ENCODE results near the gene PADI3. TPM values are rescaled to one million over a fixed set of nuclear protein-coding genes. Genes with fewer than 3 reads are reported as not detected.

Gene PADI3
- total and polyA plus RNA-seq, 2 experiments from 2014 or later = 0.37 to 0.80 TPM

DNA sequence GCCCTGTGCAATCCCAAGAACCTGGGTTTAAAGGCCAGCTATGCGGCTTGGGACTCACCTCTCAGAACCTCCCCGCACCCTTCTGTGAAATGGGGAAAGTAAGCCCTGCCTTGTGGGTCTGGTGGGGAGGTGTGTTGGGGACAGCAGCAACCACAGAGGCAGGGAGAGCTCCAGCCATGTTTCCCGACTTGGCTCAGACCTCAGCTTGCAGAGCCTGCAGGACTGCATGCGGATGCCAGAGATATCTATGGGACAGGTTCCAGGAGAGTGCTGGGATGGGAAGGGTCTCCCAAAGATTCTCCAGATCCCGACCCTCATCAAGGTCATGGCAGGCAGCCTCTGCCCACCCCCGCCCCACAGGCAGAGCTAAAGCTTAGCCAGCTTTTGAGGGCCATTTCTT, 23.8 kb upstream of the PADI3 start:
- ATAC-seq (no peak), DNase-seq (ENCODE audit: low spot score) (no peak)
- Histone ChIP-seq H3K27me3 (ENCODE audit: insufficient read depth) (no peaks in the 10 kb centered on the region), H3F3A (replicated peaks; ENCODE audit: low read depth) (no peaks in the 10 kb centered on the region), H4K20me1 (replicated peaks; ENCODE audit: insufficient read depth) (no peaks in the 10 kb centered on the region), H3K79me2 (replicated peaks; ENCODE audit: insufficient read depth) (no peaks in the 10 kb centered on the region), H3K9me2 (ENCODE audit: insufficient read depth) (no peaks in the 10 kb centered on the region), H3K4me2 (no peak overlapping the region), H3K4me1 (ENCODE audit: insufficient read depth) (no peaks in the 10 kb centered on the region), H3K4me3 (no peak overlapping the region), H3K27ac (ENCODE audit: low read depth) (no peak overlapping the region), H3K36me3 (ENCODE audit: insufficient read depth) (no peaks in the 10 kb centered on the region), H2AFZ (no peak overlapping the region)
- Mint-ChIP-seq H3K27me3 (ENCODE audit: insufficient read depth, low read depth, poor library complexity) (peaks cover 10% of the 10 kb centered on the region), H3K36me3 (ENCODE audit: low read depth) (no peaks in the 10 kb centered on the region), H3K9me3 (no peaks in the 10 kb centered on the region), H3K4me1 (no peaks in the 10 kb centered on the region; the same call in 2 of the 3 replicates), H3K27ac (no peak overlapping the region), H3K4me3 (no peak overlapping the region)
- no peak for TF ChIP-seq EZH2phosphoT487 (IDR thresholded peaks at IDR 0.05; ENCODE audit: unreplicated experiment)
- no peak for TF ChIP-seq ZNF331 (CRISPR knock-in tag; IDR thresholded peaks at IDR 0.05; ENCODE audit: low read depth)
- no peak for TF ChIP-seq STAT1 (IDR thresholded peaks at IDR 0.05; ENCODE audit: unreplicated experiment)
- TF ChIP-seq POLR2AphosphoS5 (IDR thresholded peaks at IDR 0.05; ENCODE audit: low read depth) = no peak
- TF ChIP-seq CREB1 (CRISPR knock-in tag; IDR thresholded peaks at IDR 0.05; ENCODE audit: low read depth) = no peak
- TF ChIP-seq NANOG (IDR thresholded peaks at IDR 0.05; ENCODE audit: borderline replicate concordance) = no peak
- no peak for TF ChIP-seq CTCF (conservative IDR thresholded peaks at IDR 0.05; ENCODE audit: low read depth in 2 of 2)
- no peak for TF ChIP-seq EZH2 (IDR thresholded peaks at IDR 0.05; ENCODE audit: low read depth, unreplicated experiment)
- no peak for TF ChIP-seq JUNB (IDR thresholded peaks at IDR 0.05; ENCODE audit: unreplicated experiment)
- TF ChIP-seq, protein P1, sequence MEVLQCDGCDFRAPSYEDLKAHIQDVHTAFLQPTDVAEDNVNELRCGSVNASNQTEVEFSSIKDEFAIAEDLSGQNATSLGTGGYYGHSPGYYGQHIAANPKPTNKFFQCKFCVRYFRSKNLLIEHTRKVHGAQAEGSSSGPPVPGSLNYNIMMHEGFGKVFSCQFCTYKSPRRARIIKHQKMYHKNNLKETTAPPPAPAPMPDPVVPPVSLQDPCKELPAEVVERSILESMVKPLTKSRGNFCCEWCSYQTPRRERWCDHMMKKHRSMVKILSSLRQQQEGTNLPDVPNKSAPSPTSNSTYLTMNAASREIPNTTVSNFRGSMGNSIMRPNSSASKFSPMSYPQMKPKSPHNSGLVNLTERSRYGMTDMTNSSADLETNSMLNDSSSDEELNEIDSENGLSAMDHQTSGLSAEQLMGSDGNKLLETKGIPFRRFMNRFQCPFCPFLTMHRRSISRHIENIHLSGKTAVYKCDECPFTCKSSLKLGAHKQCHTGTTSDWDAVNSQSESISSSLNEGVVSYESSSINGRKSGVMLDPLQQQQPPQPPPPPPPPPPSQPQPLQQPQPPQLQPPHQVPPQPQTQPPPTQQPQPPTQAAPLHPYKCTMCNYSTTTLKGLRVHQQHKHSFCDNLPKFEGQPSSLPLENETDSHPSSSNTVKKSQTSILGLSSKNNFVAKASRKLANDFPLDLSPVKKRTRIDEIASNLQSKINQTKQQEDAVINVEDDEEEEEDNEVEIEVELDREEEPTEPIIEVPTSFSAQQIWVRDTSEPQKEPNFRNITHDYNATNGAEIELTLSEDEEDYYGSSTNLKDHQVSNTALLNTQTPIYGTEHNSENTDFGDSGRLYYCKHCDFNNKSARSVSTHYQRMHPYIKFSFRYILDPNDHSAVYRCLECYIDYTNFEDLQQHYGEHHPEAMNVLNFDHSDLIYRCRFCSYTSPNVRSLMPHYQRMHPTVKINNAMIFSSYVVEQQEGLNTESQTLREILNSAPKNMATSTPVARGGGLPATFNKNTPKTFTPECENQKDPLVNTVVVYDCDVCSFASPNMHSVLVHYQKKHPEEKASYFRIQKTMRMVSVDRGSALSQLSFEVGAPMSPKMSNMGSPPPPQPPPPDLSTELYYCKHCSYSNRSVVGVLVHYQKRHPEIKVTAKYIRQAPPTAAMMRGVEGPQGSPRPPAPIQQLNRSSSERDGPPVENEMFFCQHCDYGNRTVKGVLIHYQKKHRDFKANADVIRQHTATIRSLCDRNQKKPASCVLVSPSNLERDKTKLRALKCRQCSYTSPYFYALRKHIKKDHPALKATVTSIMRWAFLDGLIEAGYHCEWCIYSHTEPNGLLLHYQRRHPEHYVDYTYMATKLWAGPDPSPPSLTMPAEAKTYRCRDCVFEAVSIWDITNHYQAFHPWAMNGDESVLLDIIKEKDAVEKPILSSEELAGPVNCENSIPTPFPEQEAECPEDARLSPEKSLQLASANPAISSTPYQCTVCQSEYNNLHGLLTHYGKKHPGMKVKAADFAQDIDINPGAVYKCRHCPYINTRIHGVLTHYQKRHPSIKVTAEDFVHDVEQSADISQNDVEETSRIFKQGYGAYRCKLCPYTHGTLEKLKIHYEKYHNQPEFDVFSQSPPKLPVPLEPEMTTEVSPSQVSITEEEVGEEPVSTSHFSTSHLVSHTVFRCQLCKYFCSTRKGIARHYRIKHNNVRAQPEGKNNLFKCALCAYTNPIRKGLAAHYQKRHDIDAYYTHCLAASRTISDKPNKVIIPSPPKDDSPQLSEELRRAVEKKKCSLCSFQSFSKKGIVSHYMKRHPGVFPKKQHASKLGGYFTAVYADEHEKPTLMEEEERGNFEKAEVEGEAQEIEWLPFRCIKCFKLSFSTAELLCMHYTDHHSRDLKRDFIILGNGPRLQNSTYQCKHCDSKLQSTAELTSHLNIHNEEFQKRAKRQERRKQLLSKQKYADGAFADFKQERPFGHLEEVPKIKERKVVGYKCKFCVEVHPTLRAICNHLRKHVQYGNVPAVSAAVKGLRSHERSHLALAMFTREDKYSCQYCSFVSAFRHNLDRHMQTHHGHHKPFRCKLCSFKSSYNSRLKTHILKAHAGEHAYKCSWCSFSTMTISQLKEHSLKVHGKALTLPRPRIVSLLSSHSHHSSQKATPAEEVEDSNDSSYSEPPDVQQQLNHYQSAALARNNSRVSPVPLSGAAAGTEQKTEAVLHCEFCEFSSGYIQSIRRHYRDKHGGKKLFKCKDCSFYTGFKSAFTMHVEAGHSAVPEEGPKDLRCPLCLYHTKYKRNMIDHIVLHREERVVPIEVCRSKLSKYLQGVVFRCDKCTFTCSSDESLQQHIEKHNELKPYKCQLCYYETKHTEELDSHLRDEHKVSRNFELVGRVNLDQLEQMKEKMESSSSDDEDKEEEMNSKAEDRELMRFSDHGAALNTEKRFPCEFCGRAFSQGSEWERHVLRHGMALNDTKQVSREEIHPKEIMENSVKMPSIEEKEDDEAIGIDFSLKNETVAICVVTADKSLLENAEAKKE (CRISPR knock-in tag; IDR thresholded peaks at IDR 0.05) = no peak
- TF ChIP-seq, protein P2, sequence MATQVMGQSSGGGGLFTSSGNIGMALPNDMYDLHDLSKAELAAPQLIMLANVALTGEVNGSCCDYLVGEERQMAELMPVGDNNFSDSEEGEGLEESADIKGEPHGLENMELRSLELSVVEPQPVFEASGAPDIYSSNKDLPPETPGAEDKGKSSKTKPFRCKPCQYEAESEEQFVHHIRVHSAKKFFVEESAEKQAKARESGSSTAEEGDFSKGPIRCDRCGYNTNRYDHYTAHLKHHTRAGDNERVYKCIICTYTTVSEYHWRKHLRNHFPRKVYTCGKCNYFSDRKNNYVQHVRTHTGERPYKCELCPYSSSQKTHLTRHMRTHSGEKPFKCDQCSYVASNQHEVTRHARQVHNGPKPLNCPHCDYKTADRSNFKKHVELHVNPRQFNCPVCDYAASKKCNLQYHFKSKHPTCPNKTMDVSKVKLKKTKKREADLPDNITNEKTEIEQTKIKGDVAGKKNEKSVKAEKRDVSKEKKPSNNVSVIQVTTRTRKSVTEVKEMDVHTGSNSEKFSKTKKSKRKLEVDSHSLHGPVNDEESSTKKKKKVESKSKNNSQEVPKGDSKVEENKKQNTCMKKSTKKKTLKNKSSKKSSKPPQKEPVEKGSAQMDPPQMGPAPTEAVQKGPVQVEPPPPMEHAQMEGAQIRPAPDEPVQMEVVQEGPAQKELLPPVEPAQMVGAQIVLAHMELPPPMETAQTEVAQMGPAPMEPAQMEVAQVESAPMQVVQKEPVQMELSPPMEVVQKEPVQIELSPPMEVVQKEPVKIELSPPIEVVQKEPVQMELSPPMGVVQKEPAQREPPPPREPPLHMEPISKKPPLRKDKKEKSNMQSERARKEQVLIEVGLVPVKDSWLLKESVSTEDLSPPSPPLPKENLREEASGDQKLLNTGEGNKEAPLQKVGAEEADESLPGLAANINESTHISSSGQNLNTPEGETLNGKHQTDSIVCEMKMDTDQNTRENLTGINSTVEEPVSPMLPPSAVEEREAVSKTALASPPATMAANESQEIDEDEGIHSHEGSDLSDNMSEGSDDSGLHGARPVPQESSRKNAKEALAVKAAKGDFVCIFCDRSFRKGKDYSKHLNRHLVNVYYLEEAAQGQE (IDR thresholded peaks at IDR 0.05; ENCODE audit: unreplicated experiment) = no peak
- TF ChIP-seq ETS1 (IDR thresholded peaks at IDR 0.05) = no peak
- no peak for TF ChIP-seq ZNF114 (CRISPR knock-in tag; IDR thresholded peaks at IDR 0.05)

All from GM23338 (cell line).